GM19328 (cell line): Measurements from ENCODE around the gene GTPBP3.

Experiments
- ATAC-seq: cut with Tn5 transposase; IDR thresholded peaks from one replicate; pipeline ENCODE4 v1.9.1; 2021; ENCODE audit warnings: mild to moderate bottlenecking, moderate library complexity; ENCODE audit not compliant: unreplicated experiment

The GTPBP3 gene

GRCh38 chr19:17307876-17308377 lies 29.4 kb upstream of the GTPBP3 start:
- ATAC-seq, result no peak

GRCh38 chr19:17309198-17309964 lies 28.0 kb upstream of the GTPBP3 start, which contains the start of gene DDA1:
DDA1 (plus strand) TSS chr19:17309563; CDS start chr19:17309655, 92 bp downstream.
- peak; percentile 68 for ATAC-seq

GRCh38 chr19:17309965-17310461 lies 27.3 kb upstream of the GTPBP3 start:
- no peak for ATAC-seq

GRCh38 chr19:17311455-17312188 lies 25.7 kb upstream of the GTPBP3 start:
- ATAC-seq, result no peak

- no peak for ATAC-seq
These were observed 24.9 kb upstream of the GTPBP3 start for GRCh38 chr19:17312189-17313113.

- no peak for ATAC-seq
These were observed 23.3 kb upstream of the GTPBP3 start for GRCh38 chr19:17314007-17314593.

GRCh38 chr19:17318966-17319365 lies 18.4 kb upstream of the GTPBP3 start:
- no peak for ATAC-seq

GRCh38 chr19:17319473-17320238 lies 17.7 kb upstream of the GTPBP3 start:
- no peak for ATAC-seq

- ATAC-seq, result no peak
These were observed 16.9 kb upstream of the GTPBP3 start for GRCh38 chr19:17320435-17320834.

GRCh38 chr19:17321655-17322489 lies 15.5 kb upstream of the GTPBP3 start:
- ATAC-seq, result no peak

GRCh38 chr19:17322854-17323253 lies 14.5 kb upstream of the GTPBP3 start:
- no peak for ATAC-seq

- no peak for ATAC-seq
These were observed 13.9 kb upstream of the GTPBP3 start for GRCh38 chr19:17323300-17323963.

GRCh38 chr19:17323964-17324332 lies 13.4 kb upstream of the GTPBP3 start:
- no peak for ATAC-seq

- ATAC-seq, result no peak
These were observed 12.8 kb upstream of the GTPBP3 start for GRCh38 chr19:17324357-17325114.

GRCh38 chr19:17325133-17325532 lies 12.2 kb upstream of the GTPBP3 start:
- no peak for ATAC-seq

GRCh38 chr19:17325881-17326594 lies 11.3 kb upstream of the GTPBP3 start:
- no peak for ATAC-seq

GRCh38 chr19:17326595-17326966 lies 10.8 kb upstream of the GTPBP3 start:
- ATAC-seq, result no peak
